Pancreas (tissue), 10 donors: ENCODE data around the gene SORL1. TPM values are rescaled to one million over a fixed set of nuclear protein-coding genes. Genes with fewer than 3 reads are reported as not detected.
A peak's percentile ranks its signal among the peaks of the same experiment; 100 is the strongest.

ENCODE experiments used
- ATAC-seq, 4 donors: fragments of 200-7000 bp; cut with Tn5 transposase; one replicate each; pipeline versions ENCODE4 v1.8.0 to v1.9.1; 2020; ENCODE audit warnings: mild to moderate bottlenecking in 4 of 4, moderate library complexity in 4 of 4
- DNase-seq, 6 donors: peaks; one replicate each; pipeline ENCODE4 v3.0.0-alpha.2; 2020
- FAIRE-seq: peaks from 2 replicates; lab custom pipeline; 2012; peaks lifted over from hg19 to GRCh38; lab: Jason Lieb, UNC
- H3K27ac ChIP-seq, 4 donors: fragments of 200-600 bp; sonication (generic); 1 replicate in 3 of 4; 2 replicates in 1 of 4; pipeline versions ENCODE4 v1.5.0 to v1.8.0; 2020
- H3K27me3 ChIP-seq, 4 donors: fragments of 200-600 bp; one replicate each; pipeline ENCODE4 v1.8.0; 2021
- H3K36me3 ChIP-seq, 3 donors: fragments of 200-600 bp; sonication (generic) in 1 of 3; one replicate each; pipeline versions ENCODE4 v1.5.0 to v1.8.0; 2020 to 2021
- H3K4me1 ChIP-seq, 3 donors: fragments of 200-600 bp; one replicate each; pipeline ENCODE4 v1.8.0; 2021
- H3K4me3 ChIP-seq, 4 donors: fragments of 200-600 bp; sonication (generic) in 2 of 4; one replicate each; pipeline versions ENCODE4 v1.5.0 to v1.8.0; 2020 to 2021
- H3K9me3 ChIP-seq, 4 donors: fragments of 200-600 bp; one replicate each; pipeline ENCODE4 v1.8.0; 2021
- CTCF ChIP-seq, 4 donors: fragments of 200-600 bp; sonication (generic) in 3 of 4; IDR thresholded peaks; one replicate each; pipeline versions ENCODE4 v1.5.0 to v1.8.0; 2021; ENCODE audit warnings: antibody characterized with exemption in 4 of 4
- WGBS, 2 donors: extraction: QIAGEN DNeasy Blood & Tissue Kit; methylation state at CpG; one replicate each; pipeline ENCODE4 v1.1.7; 2013; 5-methylcytosine and 5-hydroxymethylcytosine counted together
- intact Hi-C, 3 donors: fragments of 100-400 bp; cut with DNase I; formaldehyde crosslinking; loops; one replicate each; pipeline versions ENCODE4 v1.11.1 to v1.14.2; 2022
- polyA plus RNA-seq, 2 donors: library from polyadenylated mRNA; stranded (reverse); fragments of 200-250 nt; gene quantifications; one replicate each; pipeline ENCODE4 v1.2.3, GENCODE V29; 2013
- total RNA-seq, 6 donors: library from RNA; stranded (reverse); fragmentation: NEBNext Ultra II Directional in 4 of 6; extraction: Animal tissue kit (Norgen Biotek cat#: 25700) in 4 of 6; gene quantifications; one replicate each; pipeline versions ENCODE4 v1.2.1 to v1.2.4, GENCODE V29; 2021 to 2023
- donor health status: healthy with polysubstance abuse.
- donor health status: DM: no; HTN: no; CAD: no; lungs with moderate emphysema.
- donor health status: DM: no; HTN: no; CAD: no.
- donor health status: control.
- donor health status: control.
- donor health status: Bipolar disorder and iron deficiency.
- donor health status: DM: yes; HTN: yes; CAD: no.
- donor health status: DM: no; HTN: no; CAD: no.
- donor health status: DM: no; HTN: no; CAD: no.
- donor health status: DM: yes; HTN: yes; CAD: no.

The SORL1 gene
- total and polyA plus RNA-seq, 8 donors: 2.7 to 47.5 (median 15.5) TPM

DNA sequence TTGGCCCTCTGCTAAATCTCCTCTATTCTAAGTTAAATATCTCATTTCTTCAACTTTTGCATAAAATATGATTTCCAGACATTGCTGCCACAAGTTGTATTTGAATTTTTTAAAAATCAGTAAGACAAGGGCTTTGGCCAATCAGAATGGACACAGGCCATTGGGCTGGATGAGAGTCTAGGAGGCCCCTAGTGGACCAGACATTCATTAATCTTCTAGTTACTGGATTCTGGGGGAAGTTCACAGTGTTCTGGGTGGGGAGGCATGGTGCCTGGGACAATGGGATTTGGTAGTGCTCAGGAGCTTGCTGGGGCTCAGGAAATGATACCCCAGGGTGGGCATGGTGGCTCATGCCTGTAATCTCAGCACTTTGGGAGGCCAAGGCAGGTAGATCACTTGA lies 12.4 kb upstream of the SORL1 start:
- Histone ChIP-seq H3K4me1 (no peaks in the 10 kb centered on the region), H3K36me3 (no peaks in the 10 kb centered on the region), H3K4me3 (no peak overlapping the region), H3K27me3 (no peaks in the 10 kb centered on the region), H3K27ac (no peak overlapping the region), H3K9me3 (no peaks in the 10 kb centered on the region)
- TF ChIP-seq CTCF (IDR thresholded peaks at IDR 0.05): no peak
- ATAC-seq (no peak), FAIRE-seq (no peak), DNase-seq (no peak)
- intact Hi-C loops: no loop called here

- WGBS, 2 donors: 66 to 73% methylated on average over 2 of the region's 2 CpGs
- Histone ChIP-seq H3K4me1 (no peaks in the 10 kb centered on the region), H3K27ac (no peak overlapping the region), H3K4me3 (no peak overlapping the region), H3K36me3 (no peaks in the 10 kb centered on the region), H3K9me3 (no peaks in the 10 kb centered on the region), H3K27me3 (no peaks in the 10 kb centered on the region)
- no peak for ATAC-seq
- intact Hi-C loops: no loop called here
- no peak for TF ChIP-seq CTCF (IDR thresholded peaks at IDR 0.05)
- FAIRE-seq: no peak
- no peak for DNase-seq
These were observed 10.6 kb upstream of the SORL1 start for GRCh38 chr11:121441521-121441920.

DNA sequence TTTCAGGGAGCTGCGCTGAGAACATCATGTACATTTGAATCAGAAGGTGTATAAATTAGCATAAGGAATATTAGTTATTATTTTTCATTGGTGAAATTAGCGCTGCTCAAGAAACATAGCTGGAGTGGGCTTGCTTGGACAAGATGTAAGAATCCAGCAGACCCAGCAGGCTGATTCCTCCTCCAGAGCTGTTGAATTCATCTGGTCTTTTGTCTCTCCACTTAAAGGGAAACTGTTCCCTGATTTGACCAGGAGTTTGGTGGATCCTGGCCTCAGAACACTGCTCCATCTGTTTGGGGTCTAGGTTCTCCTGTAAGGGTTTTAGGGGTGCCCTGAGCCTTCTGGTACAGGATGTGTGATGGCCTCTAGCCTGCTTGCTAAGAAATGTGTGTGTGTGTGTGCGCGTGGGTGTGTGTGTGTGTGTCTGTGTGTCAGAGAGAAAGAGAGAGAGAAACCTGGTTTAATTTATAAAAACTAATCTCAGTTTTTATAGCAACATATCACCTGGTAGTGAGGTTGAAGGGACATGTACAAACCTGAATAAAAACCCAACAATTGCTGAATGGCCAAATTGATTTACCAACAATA lies 8.3 kb upstream of the SORL1 start:
- 85 to 94% methylated on average over 4 of the region's 4 CpGs for WGBS, 2 donors
- Histone ChIP-seq H3K36me3 (no peaks in the 10 kb centered on the region), H3K4me1 (no peaks in the 10 kb centered on the region), H3K4me3 (no peak overlapping the region), H3K27ac (no peak overlapping the region), H3K27me3 (no peaks in the 10 kb centered on the region), H3K9me3 (no peaks in the 10 kb centered on the region)
- intact Hi-C loops: no loop called here
- DNase-seq: no peak
- no peak for TF ChIP-seq CTCF (IDR thresholded peaks at IDR 0.05)
- ATAC-seq: no peak
- no peak for FAIRE-seq

DNA sequence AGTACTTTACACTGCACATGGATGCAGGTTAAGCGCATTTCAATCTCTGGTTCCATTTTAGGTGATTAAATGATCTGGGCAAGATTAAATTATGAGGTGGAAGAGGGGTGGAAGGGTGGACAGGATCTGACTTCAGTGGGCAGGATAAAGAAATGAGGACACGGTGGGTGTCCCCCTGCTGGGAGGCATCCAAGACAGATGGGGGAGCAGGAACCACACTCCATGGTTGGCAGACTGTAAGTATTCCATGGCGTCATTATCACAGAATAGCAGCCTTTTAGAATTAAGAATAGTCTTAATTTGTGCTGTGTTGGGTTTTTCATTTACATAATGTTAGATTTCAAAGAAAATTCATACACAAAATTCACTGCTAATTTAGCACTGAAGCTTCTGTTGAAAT lies 7.6 kb upstream of the SORL1 start:
- no peaks in the 10 kb centered on the region for H3K4me1 ChIP-seq
- H3K27ac ChIP-seq: no peak overlapping the region
- no peaks in the 10 kb centered on the region for H3K36me3 ChIP-seq
- no peak for FAIRE-seq
- H3K27me3 ChIP-seq: no peaks in the 10 kb centered on the region
- H3K9me3 ChIP-seq: no peaks in the 10 kb centered on the region
- no peak for TF ChIP-seq CTCF (IDR thresholded peaks at IDR 0.05)
- WGBS, 2 donors: 62 to 68% methylated on average over 3 of the region's 3 CpGs
- intact Hi-C loops: no loop called here
- DNase-seq: no peak
- no peak overlapping the region for H3K4me3 ChIP-seq
- ATAC-seq: no peak

GRCh38 chr11:121445071-121445768 lies 6.9 kb upstream of the SORL1 start:
- DNase-seq (no peak), ATAC-seq (peak in 1 of 4 donors; percentile 31), FAIRE-seq (no peak)
- 73 to 80% methylated on average over 12 to 14 of the region's 14 CpGs for WGBS, 2 donors
- Histone ChIP-seq H3K27ac (no peak overlapping the region), H3K27me3 (no peaks in the 10 kb centered on the region), H3K36me3 (no peaks in the 10 kb centered on the region), H3K9me3 (no peaks in the 10 kb centered on the region), H3K4me1 (no peaks in the 10 kb centered on the region), H3K4me3 (no peak overlapping the region)
- no peak for TF ChIP-seq CTCF (IDR thresholded peaks at IDR 0.05)
- intact Hi-C loops: no loop called here
